K562 (cell line): ENCODE results near the gene NACC1. TPM values are rescaled to one million over a fixed set of nuclear protein-coding genes. Genes with fewer than 3 reads are reported as not detected.
A peak's percentile ranks its signal among the peaks of the same experiment; 100 is the strongest.

Experiments
- ATAC-seq: fragments of 200-7000 bp; cut with Tn5 transposase; 3 replicates; pipeline ENCODE4 v1.9.1; 2020; ENCODE audit warnings: moderate library complexity
- BruUV-seq: library from RNA; stranded (reverse); fragments of 400-500 nt; replicated peaks from 2 replicates; lab custom pipeline; 2021; lab: Mats Ljungman, UMichigan
- CTCF ChIA-PET: fragments of 300-600 bp; formaldehyde crosslinking; extraction: SDS; loops from one replicate; lab custom pipeline; 2021; ENCODE audit warnings: low intra/inter-chr PET ratio; lab: Yijun Ruan, JAX
- POLR2A ChIA-PET: fragments of 300-600, 350-650 bp; sonication (Branson Sonifier 250); formaldehyde crosslinking; extraction: SDS; loops from one replicate; lab custom pipeline; 2021; ENCODE audit warnings: antibody characterized with exemption, inconsistent platforms; lab: Yijun Ruan, JAX
- DNase-seq, 4 experiments: peaks; one replicate each; pipeline versions ENCODE4 v3.0.0 to v3.0.0-alpha.2; 2011 to 2018; ENCODE audit warnings: low spot score in 3 of 4, mixed read lengths in 3 of 4; ENCODE audit errors: extremely low read depth in 1 of 4
- FAIRE-seq: peaks from 2 replicates; lab custom pipeline; 2011; peaks lifted over from hg19 to GRCh38; lab: Jason Lieb, UNC
- H2AFZ ChIP-seq: 2 replicates; pipeline ENCODE4 v1.6.0; 2011; ENCODE audit warnings: low read depth, low read length, control low read depth, inconsistent platforms
- H3K27ac ChIP-seq: fragments of 200-600 bp; 3 replicates; pipeline ENCODE4 v1.8.0; 2011; ENCODE audit warnings: low read depth, mild to moderate bottlenecking, control low read depth, inconsistent platforms, low read length, moderate library complexity, mixed read lengths; ENCODE audit errors: extremely low read depth
- H3K27me3 ChIP-seq, 2 experiments: fragments of 300-600 bp in 1 of 2; 2 replicates in 1 of 2; 3 replicates in 1 of 2; pipeline versions ENCODE4 v1.6.0 to v1.8.0; 2011; ENCODE audit warnings: inconsistent platforms in 2 of 2, low read length in 2 of 2, mild to moderate bottlenecking in 1 of 2, mixed read lengths in 1 of 2, moderate library complexity in 1 of 2; ENCODE audit not compliant: control insufficient read depth in 2 of 2, insufficient read depth in 2 of 2
- H3K36me3 ChIP-seq: fragments of 300-600 bp; 3 replicates; pipeline ENCODE4 v1.8.0; 2011; ENCODE audit warnings: mild to moderate bottlenecking, low read length, inconsistent platforms; ENCODE audit not compliant: control insufficient read depth, insufficient read depth
- H3K4me1 ChIP-seq, 2 experiments: fragments of 200-600 bp in 1 of 2; replicated peaks in 1 of 2; 2 replicates in 1 of 2; 3 replicates in 1 of 2; pipeline versions ENCODE4 v1.5.1 to v1.8.0; 2011; ENCODE audit warnings: inconsistent platforms in 2 of 2, low read length in 2 of 2, mild to moderate bottlenecking in 1 of 2, mixed read lengths in 1 of 2, moderate library complexity in 1 of 2; ENCODE audit not compliant: control insufficient read depth in 2 of 2, insufficient read depth in 2 of 2
- H3K4me2 ChIP-seq: 2 replicates; pipeline ENCODE4 v1.6.1; 2011; ENCODE audit warnings: low read length, control low read depth, inconsistent platforms, mixed read lengths; ENCODE audit not compliant: insufficient read depth
- H3K4me3 ChIP-seq: fragments of 200-600 bp; sonication (generic), shearing (Covaris generic); 2 replicates; pipeline ENCODE4 v1.5.1; 2016; ENCODE audit warnings: control low read depth, inconsistent platforms
- H3K79me2 ChIP-seq: fragments of 200-600 bp; 3 replicates; pipeline ENCODE4 v1.8.0; 2011; ENCODE audit warnings: low read length, inconsistent platforms; ENCODE audit not compliant: control insufficient read depth, insufficient read depth
- H3K9ac ChIP-seq, 2 experiments: 2 replicates each; pipeline versions ENCODE4 v1.6.0 to v1.6.1; 2011; ENCODE audit warnings: low read depth in 2 of 2, low read length in 2 of 2, control low read depth in 1 of 2, inconsistent platforms in 1 of 2, mild to moderate bottlenecking in 1 of 2, mixed read lengths in 1 of 2; ENCODE audit not compliant: insufficient read depth in 1 of 2
- H3K9me1 ChIP-seq: one replicate; pipeline ENCODE4 v1.6.0; 2011; ENCODE audit warnings: inconsistent platforms, mild to moderate bottlenecking, low read length, moderate library complexity; ENCODE audit not compliant: control insufficient read depth, insufficient read depth
- H3K9me3 ChIP-seq: replicated peaks from 2 replicates; pipeline ENCODE4 v1.5.1; 2011; ENCODE audit warnings: low read depth, low read length, inconsistent platforms; ENCODE audit not compliant: control insufficient read depth, insufficient read depth
- H4K20me1 ChIP-seq: replicated peaks from 2 replicates; pipeline ENCODE4 v1.6.1; 2011; ENCODE audit warnings: low read length, inconsistent platforms, mixed read lengths; ENCODE audit not compliant: control insufficient read depth, insufficient read depth
- CUX1 ChIP-seq: fragments of 200-800 bp; sonication (Bioruptor generic); IDR thresholded peaks from 2 replicates; pipeline ENCODE4 v1.6.1; 2016; ENCODE audit warnings: missing genetic modification characterization, missing compliant biosample characterization
- E2F3 ChIP-seq: fragments of 250-450 bp; sonication (Bioruptor Pico); IDR thresholded peaks from 2 replicates; pipeline ENCODE4 v1.4.0; 2020; ENCODE audit warnings: mild to moderate bottlenecking
- EP300 ChIP-seq: IDR thresholded peaks from 2 replicates; pipeline ENCODE4 v1.6.1; 2012; ENCODE audit warnings: low read length, improper control_type of control experiment
- HNRNPH1 ChIP-seq: fragments of 200-400 bp; formaldehyde crosslinking; optimal IDR thresholded peaks from 2 replicates; pipeline ENCODE3; 2017; ENCODE audit warnings: low read depth, mild to moderate bottlenecking, low read length, moderate library complexity
- ID3 ChIP-seq, 2 experiments: fragments of 250-450 bp in 1 of 2; fragments of 450-650 bp in 1 of 2; sonication (Bioruptor Pico) in 1 of 2; IDR thresholded peaks; 2 replicates each; pipeline versions ENCODE4 v1.6.1 to v1.8.0; 2016 to 2021; ENCODE audit warnings: mild to moderate bottlenecking in 2 of 2, moderate library complexity in 2 of 2, missing compliant biosample characterization in 1 of 2, missing genetic modification characterization in 1 of 2
- KAT7 ChIP-seq: sonication (generic); formaldehyde crosslinking; IDR thresholded peaks from 2 replicates; pipeline ENCODE4 v1.8.0; 2022; ENCODE audit warnings: missing genetic modification reagents, mild to moderate bottlenecking, borderline replicate concordance
- NCOA2 ChIP-seq, 2 experiments: fragments of 450-650 bp; IDR thresholded peaks; 2 replicates each; pipeline ENCODE4 v1.6.1; 2018; ENCODE audit warnings: mild to moderate bottlenecking in 2 of 2, moderate library complexity in 1 of 2; ENCODE audit not compliant: partially characterized antibody in 2 of 2
- RBM15 ChIP-seq: fragments of 200-400 bp; formaldehyde crosslinking; IDR thresholded peaks from 2 replicates; pipeline ENCODE4 v1.6.1; 2018; ENCODE audit warnings: mild to moderate bottlenecking, low read length, moderate library complexity; ENCODE audit not compliant: insufficient read depth
- RCOR1 ChIP-seq, 2 experiments: IDR thresholded peaks; 2 replicates each; pipeline ENCODE4 v1.6.1; 2012; ENCODE audit warnings: low read depth in 2 of 2, low read length in 2 of 2, borderline replicate concordance in 1 of 2, improper control_type of control experiment in 1 of 2
- ZNF592 ChIP-seq: fragments of 450-650 bp; IDR thresholded peaks from 2 replicates; pipeline ENCODE4 v1.6.1; 2017; ENCODE audit warnings: antibody characterized with exemption, mild to moderate bottlenecking
- WGBS: fragments of 100-300 bp; shearing (Covaris generic); methylation state at CpG from one replicate; pipeline ENCODE4 v1.1.6; 2016; ENCODE audit warnings: low coverage, mixed read lengths; ENCODE audit not compliant: insufficient coverage; ENCODE audit errors: missing lambda C conversion rate; 5-methylcytosine and 5-hydroxymethylcytosine counted together
- in situ Hi-C: fragments of 300-500 bp; cut with MboI; formaldehyde crosslinking; loops from 4 replicates; pipeline ENCODE4 v1.15.0; 2018; ENCODE audit warnings: inconsistent platforms, mixed read lengths
- intact Hi-C: fragments of 100-400 bp; cut with micrococcal nuclease; formaldehyde crosslinking; loops from 2 replicates; pipeline ENCODE4 v1.14.2; 2022
- polyA plus RNA-seq, 8 experiments: library from polyadenylated mRNA; depleted of rRNA in 4 of 8; stranded (reverse) in 5 of 8; unstranded in 3 of 8; fragments of >200 nt; fragmentation: Nextera tagmentation in 2 of 8; fragmentation: Illumina TruSeq in 1 of 8; extraction: Ambion mirVana in 2 of 8; extraction: Trizol in 1 of 8; gene quantifications; 2 replicates each; pipeline versions ENCODE4 v1.2.1 to v1.2.3, GENCODE V29; 2011 to 2014; ENCODE audit warnings: inconsistent platforms in 1 of 8, missing spikeins in 1 of 8
- total RNA-seq, 7 experiments: library from RNA; depleted of rRNA in 6 of 7; stranded (reverse); fragments of >200 nt in 6 of 7; fragmentation: Illumina TruSeq in 2 of 7; extraction: Trizol in 2 of 7; gene quantifications; 2 replicates each; pipeline versions ENCODE4 v1.2.1 to v1.2.3, GENCODE V29; 2011 to 2021; ENCODE audit warnings: low replicate concordance in 1 of 7

NACC1 gene
- total and polyA plus RNA-seq, 9 of the 15 experiments (the other 6 are each of a cell fraction or from before 2014, with no cell fraction given): 0.04 to 96.6 (median 25.8) TPM

DNA sequence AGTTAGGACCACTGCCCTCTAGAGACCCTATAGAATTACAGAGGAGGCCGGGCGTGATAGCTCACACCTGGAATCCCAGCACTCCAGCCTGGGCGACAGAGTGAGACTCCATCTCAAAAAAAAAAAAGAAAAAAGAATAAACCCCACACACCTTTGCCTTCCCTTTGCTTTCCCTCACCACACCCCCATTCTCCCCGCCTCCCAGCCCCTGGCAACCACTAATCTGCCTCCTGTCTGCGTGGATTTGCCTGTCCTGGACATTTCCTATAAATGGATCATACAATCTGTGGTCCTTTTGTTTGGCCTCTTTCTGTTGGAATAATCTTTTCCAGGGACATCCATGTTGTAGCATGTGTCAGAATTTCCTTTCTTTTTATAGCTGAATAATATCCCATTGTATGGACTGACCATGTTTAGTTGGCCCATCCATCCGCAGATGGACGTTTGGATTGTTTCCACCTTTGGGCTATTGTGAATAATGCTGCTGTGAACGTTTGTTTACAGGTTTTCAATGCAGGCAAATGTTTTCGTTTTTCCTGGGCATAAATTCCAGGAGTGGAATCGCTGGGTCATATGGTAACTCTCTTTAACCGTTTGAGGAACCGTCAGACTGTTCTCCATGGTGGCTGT lies 15.3 kb downstream of the NACC1 start:
- H2AFZ ChIP-seq: no peak overlapping the region
- no peaks in the 10 kb centered on the region for H3K9me3 ChIP-seq
- in situ Hi-C loops: no loop called here
- intact Hi-C loops: no loop called here
- WGBS: 77% methylated on average over 11 of the region's 12 CpGs
- H3K4me2 ChIP-seq: no peak overlapping the region
- no peak overlapping the region; a peak in 1 of 4 replicates for H3K9ac ChIP-seq
- no peaks in the 10 kb centered on the region for H3K27me3 ChIP-seq
- H3K27ac ChIP-seq: no peak overlapping the region
- no TSS peak for BruUV-seq
- peaks cover 35% of the 10 kb centered on the region for H4K20me1 ChIP-seq
- peaks cover 92% of the 10 kb centered on the region for H3K36me3 ChIP-seq
- H3K9me1 ChIP-seq: no peaks in the 10 kb centered on the region
- peaks cover 62% of the 10 kb centered on the region for H3K79me2 ChIP-seq
- H3K4me1 ChIP-seq: peaks cover 16 to 34% of the 10 kb centered on the region in 2 experiments
- ChIA-PET POLR2A (interaction anchor here (1.6 to 3.2 kb wide), 4 partner anchors 13 to 21 kb away, joined by 6 to 17 read pairs (median 13); partner anchors contain the start of genes IER2 and STX10), CTCF (no interaction called here)
- ATAC-seq (no peak), DNase-seq (no peak), FAIRE-seq (peak; percentile 66)
- H3K4me3 ChIP-seq: no peak overlapping the region
- TF ChIP-seq RCOR1 (IDR thresholded peaks at IDR 0.05; ENCODE audit: borderline replicate concordance in 1 of 2, low read depth in 2 of 2, low read length in 2 of 2) (no peak), NCOA2 (IDR thresholded peaks at IDR 0.05; ENCODE audit: partially characterized antibody in 2 of 2) (no peak), RBM15 (no peak), HNRNPH1 (no peak), ZNF592 (no peak), EP300 (no peak), E2F3 (no peak), ID3 (CRISPR knock-in tag; IDR thresholded peaks at IDR 0.05) (no peak), ID3 (tag; IDR thresholded peaks at IDR 0.05) (no peak), KAT7 (CRISPR knock-in tag) (no peak), CUX1 (CRISPR knock-in tag) (no peak)
